Gastrocnemius medialis (tissue), 4 donors: ENCODE measurements around the gene CACNA1C. TPM values are rescaled to one million over a fixed set of nuclear protein-coding genes. Genes with fewer than 3 reads are reported as not detected.
A peak's percentile ranks its signal among the peaks of the same experiment; 100 is the strongest.

ENCODE experiments used
- ATAC-seq, 2 donors: fragments of 150-250 bp; one replicate each; pipeline ENCODE4 v1.9.1; 2016
- DNase-seq, 2 donors: peaks; one replicate each; pipeline ENCODE4 v3.0.0-alpha.2; 2019
- H3K27ac ChIP-seq, 4 donors: fragments of 200-600 bp; sonication (generic); 1 replicate in 1 of 4; 2 replicates in 3 of 4; pipeline ENCODE4 v1.5.1; 2016 to 2018; ENCODE audit warnings: mild to moderate bottlenecking in 2 of 4, moderate library complexity in 1 of 4
- H3K27me3 ChIP-seq, 3 donors: fragments of 200-600 bp; sonication (generic) in 2 of 3; 1 replicate in 1 of 3; 2 replicates in 2 of 3; pipeline versions ENCODE4 v1.5.1 to v1.6.0; 2016 to 2019; ENCODE audit warnings: mild to moderate bottlenecking in 1 of 3, moderate library complexity in 1 of 3
- H3K36me3 ChIP-seq, 2 donors: fragments of 200-600 bp; sonication (generic) in 1 of 2; one replicate each; pipeline ENCODE4 v1.5.1; 2017 to 2018
- H3K4me1 ChIP-seq, 2 donors: fragments of 200-600 bp; sonication (generic) in 1 of 2; one replicate each; pipeline ENCODE4 v1.5.1; 2016 to 2017; ENCODE audit warnings: mild to moderate bottlenecking in 2 of 2
- H3K4me3 ChIP-seq, 4 donors: fragments of 200-600 bp; sonication (generic) in 3 of 4; 1 replicate in 1 of 4; 2 replicates in 3 of 4; pipeline ENCODE4 v1.5.1; 2016 to 2019; ENCODE audit warnings: mild to moderate bottlenecking in 2 of 4
- H3K9me3 ChIP-seq, 3 donors: fragments of 200-600 bp; sonication (generic) in 2 of 3; 1 replicate in 1 of 3; 2 replicates in 2 of 3; pipeline ENCODE4 v1.5.1; 2016 to 2019
- CTCF ChIP-seq, 5 experiments: fragments of 450-650 bp in 3 of 5; fragments of 200-600 bp in 2 of 5; sonication (generic) in 2 of 5; IDR thresholded peaks in 4 of 5; conservative IDR thresholded peaks in 1 of 5; 1 replicate in 4 of 5; 2 replicates in 1 of 5; pipeline ENCODE4 v1.5.1; 2016 to 2019; ENCODE audit warnings: antibody characterized with exemption in 5 of 5, mild to moderate bottlenecking in 3 of 5, moderate library complexity in 3 of 5
- POLR2A ChIP-seq, 2 donors: fragments of 450-650 bp; IDR thresholded peaks; one replicate each; pipeline ENCODE4 v1.6.1; 2017; ENCODE audit warnings: antibody characterized with exemption in 2 of 2, mild to moderate bottlenecking in 2 of 2, moderate library complexity in 2 of 2
- in situ Hi-C, 4 donors: fragments of 200-750 bp; cut with MboI; loops; one replicate each; pipeline versions ENCODE4 v1.15.0 to v1.8.0; 2017; ENCODE audit warnings: low sequenced_read_pairs in 4 of 4
- intact Hi-C: fragments of 100-400 bp; cut with DNase I; formaldehyde crosslinking; loops from one replicate; pipeline ENCODE4 v1.15.1; 2023; ENCODE audit warnings: low total_unique reads
- total RNA-seq, 4 donors: library from RNA; depleted of rRNA; stranded (reverse); fragments of >200 nt; gene quantifications; one replicate each; pipeline versions ENCODE4 v1.1.0 to v1.2.3, GENCODE V29; 2016

Gene CACNA1C
- total RNA-seq, 4 donors from 2014 or later: 0.80 to 1.8 (median 0.91) TPM

- H3K4me3 ChIP-seq: no peak overlapping the region
- in situ Hi-C loops: no loop called here
- no peaks in the 10 kb centered on the region for H3K36me3 ChIP-seq
- ATAC-seq (no peak), DNase-seq (no peak)
- no peak for TF ChIP-seq POLR2A (IDR thresholded peaks at IDR 0.05)
- TF ChIP-seq CTCF (IDR thresholded peaks at IDR 0.05 in 4 of 5, conservative IDR thresholded peaks at IDR 0.05 in 1 of 5): no peak
- H3K9me3 ChIP-seq: no peaks in the 10 kb centered on the region
- intact Hi-C loops: no loop called here
- H3K27ac ChIP-seq: peak overlapping the region in 2 of 4 donors; percentile 14 to 43
- H3K27me3 ChIP-seq: no peaks in the 10 kb centered on the region
- no peaks in the 10 kb centered on the region for H3K4me1 ChIP-seq
These were observed 329.8 kb downstream of the CACNA1C start for GRCh38 chr12:2382370-2383155.

GRCh38 chr12:2383325-2384028 is 330.7 kb downstream of the CACNA1C start:
- Histone ChIP-seq H3K4me1 (no peaks in the 10 kb centered on the region), H3K9me3 (no peaks in the 10 kb centered on the region), H3K36me3 (no peaks in the 10 kb centered on the region), H3K27ac (peak overlapping the region in 2 of 4 donors; percentile 14 to 43), H3K27me3 (no peaks in the 10 kb centered on the region), H3K4me3 (no peak overlapping the region)
- intact Hi-C loops (no loop called here), in situ Hi-C loops (no loop called here)
- ATAC-seq: no peak
- DNase-seq: no peak
- TF ChIP-seq CTCF (IDR thresholded peaks at IDR 0.05 in 4 of 5, conservative IDR thresholded peaks at IDR 0.05 in 1 of 5): no peak
- no peak for TF ChIP-seq POLR2A (IDR thresholded peaks at IDR 0.05)

- Histone ChIP-seq H3K36me3 (no peaks in the 10 kb centered on the region), H3K4me1 (no peaks in the 10 kb centered on the region), H3K27ac (peak overlapping the region in 1 of 4 donors; percentile 43), H3K27me3 (no peaks in the 10 kb centered on the region), H3K4me3 (no peak overlapping the region), H3K9me3 (no peaks in the 10 kb centered on the region)
- in situ Hi-C loops (no loop called here), intact Hi-C loops (no loop called here)
- DNase-seq (no peak), ATAC-seq (no peak)
- TF ChIP-seq POLR2A (IDR thresholded peaks at IDR 0.05): no peak
- no peak for TF ChIP-seq CTCF (IDR thresholded peaks at IDR 0.05 in 4 of 5, conservative IDR thresholded peaks at IDR 0.05 in 1 of 5)
These were observed 331.2 kb downstream of the CACNA1C start for GRCh38 chr12:2384029-2384386.

GRCh38 chr12:2384533-2385351 is 332.0 kb downstream of the CACNA1C start:
- ATAC-seq (peak in 1 of 2 donors; percentile 27), DNase-seq (no peak)
- Histone ChIP-seq H3K27me3 (no peaks in the 10 kb centered on the region), H3K4me1 (no peaks in the 10 kb centered on the region), H3K36me3 (no peaks in the 10 kb centered on the region), H3K9me3 (no peaks in the 10 kb centered on the region), H3K4me3 (peak overlapping the region in 1 of 4 donors; percentile 20), H3K27ac (peak overlapping the region in 3 of 4 donors; percentile 4 to 21 (median 4))
- intact Hi-C loops (no loop called here), in situ Hi-C loops (no loop called here)
- TF ChIP-seq POLR2A (IDR thresholded peaks at IDR 0.05) (no peak), CTCF (IDR thresholded peaks at IDR 0.05 in 4 of 5, conservative IDR thresholded peaks at IDR 0.05 in 1 of 5) (no peak)
